Measurements from ENCODE around the gene GDPD5. TPM values are rescaled to one million over a fixed set of nuclear protein-coding genes. Genes with fewer than 3 reads are reported as not detected.

The GDPD5 gene
- total RNA-seq, 1 experiment from 2014 or later: 12.2 TPM

DNA sequence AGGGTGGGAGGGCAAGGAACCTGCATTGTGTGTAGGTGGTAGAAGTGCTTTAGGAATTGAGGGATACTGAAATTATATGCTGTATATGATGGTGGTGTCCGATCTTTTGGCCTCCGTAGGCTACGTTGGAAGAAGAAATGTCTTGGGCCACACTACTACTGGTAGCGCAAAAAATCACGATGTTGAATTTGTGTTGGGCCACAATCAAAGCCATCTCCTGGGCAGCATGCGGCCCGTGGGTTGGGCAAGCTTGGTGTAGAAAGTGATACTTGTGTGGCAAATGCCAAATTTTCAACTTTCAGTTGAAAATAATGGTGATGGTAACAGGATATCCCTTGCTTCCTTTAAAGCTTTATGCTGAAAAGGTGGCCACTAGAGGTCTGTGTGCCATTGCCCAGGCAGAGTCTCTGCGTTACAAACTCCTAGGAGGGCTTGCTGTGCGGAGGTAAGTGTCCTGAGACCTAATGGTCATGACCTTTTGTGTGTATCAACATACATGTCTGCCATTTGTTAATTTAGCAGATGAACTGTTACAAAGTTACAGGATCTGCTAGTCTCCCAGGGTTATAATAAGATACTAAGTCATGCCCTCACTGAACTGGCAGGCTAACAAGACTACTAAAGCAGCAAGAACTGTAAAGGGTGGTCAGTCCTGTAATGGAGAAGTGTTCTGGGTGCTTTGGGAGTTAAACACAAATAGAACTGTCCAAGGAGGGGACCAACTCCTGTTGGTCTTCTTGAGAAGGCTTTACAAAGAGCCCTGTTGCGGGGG lies 123.6 kb downstream of the GDPD5 start (continued):
- TF ChIP-seq, protein P1, sequence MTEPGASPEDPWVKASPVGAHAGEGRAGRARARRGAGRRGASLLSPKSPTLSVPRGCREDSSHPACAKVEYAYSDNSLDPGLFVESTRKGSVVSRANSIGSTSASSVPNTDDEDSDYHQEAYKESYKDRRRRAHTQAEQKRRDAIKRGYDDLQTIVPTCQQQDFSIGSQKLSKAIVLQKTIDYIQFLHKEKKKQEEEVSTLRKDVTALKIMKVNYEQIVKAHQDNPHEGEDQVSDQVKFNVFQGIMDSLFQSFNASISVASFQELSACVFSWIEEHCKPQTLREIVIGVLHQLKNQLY (CRISPR knock-in tag; IDR thresholded peaks at IDR 0.05): no peak

- TF ChIP-seq, protein P2, sequence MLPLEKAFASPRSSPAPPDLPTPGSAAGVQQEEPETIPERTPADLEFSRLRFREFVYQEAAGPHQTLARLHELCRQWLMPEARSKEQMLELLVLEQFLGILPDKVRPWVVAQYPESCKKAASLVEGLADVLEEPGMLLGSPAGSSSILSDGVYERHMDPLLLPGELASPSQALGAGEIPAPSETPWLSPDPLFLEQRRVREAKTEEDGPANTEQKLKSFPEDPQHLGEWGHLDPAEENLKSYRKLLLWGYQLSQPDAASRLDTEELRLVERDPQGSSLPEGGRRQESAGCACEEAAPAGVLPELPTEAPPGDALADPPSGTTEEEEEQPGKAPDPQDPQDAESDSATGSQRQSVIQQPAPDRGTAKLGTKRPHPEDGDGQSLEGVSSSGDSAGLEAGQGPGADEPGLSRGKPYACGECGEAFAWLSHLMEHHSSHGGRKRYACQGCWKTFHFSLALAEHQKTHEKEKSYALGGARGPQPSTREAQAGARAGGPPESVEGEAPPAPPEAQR (CRISPR knock-in tag; IDR thresholded peaks at IDR 0.05): no peak
- TF ChIP-seq E2F1 (CRISPR knock-in tag; IDR thresholded peaks at IDR 0.05) (no peak), ZMAT4 (CRISPR knock-in tag; IDR thresholded peaks at IDR 0.05) (no peak), ZNF317 (CRISPR knock-in tag; IDR thresholded peaks at IDR 0.05; ENCODE audit: borderline replicate concordance, low read depth) (no peak), JAZF1 (CRISPR knock-in tag; IDR thresholded peaks at IDR 0.05) (no peak), NR1H2 (CRISPR knock-in tag; IDR thresholded peaks at IDR 0.05) (no peak), ZNF423 (CRISPR knock-in tag; IDR thresholded peaks at IDR 0.05) (no peak), NFATC4 (CRISPR knock-in tag; IDR thresholded peaks at IDR 0.05) (0 out of 2 replicates have a peak, but pooled peaks have one; percentile 20), PREB (CRISPR knock-in tag; IDR thresholded peaks at IDR 0.05; ENCODE audit: borderline replicate concordance) (no peak), JUN (CRISPR knock-in tag; IDR thresholded peaks at IDR 0.05) (no peak), ZNF671 (CRISPR knock-in tag; IDR thresholded peaks at IDR 0.05) (peak; percentile 41; the same call in 1 of the 2 replicates), SP1 (CRISPR knock-in tag; conservative IDR thresholded peaks at IDR 0.05) (no peak)
- H3K9me3 Mint-ChIP-seq: no peaks in the 10 kb centered on the region
- ChIA-PET CTCF (interaction anchor here (0.7 to 2.2 kb wide), 6 partner anchors 9 to 120 kb away, joined by 3 to 10 read pairs (median 4); no protein-coding TSS in a partner anchor), POLR2A (interaction anchor here (0.8 to 0.9 kb wide), 3 partner anchors 14 to 125 kb away, joined by 3 to 4 read pairs (median 3); partner anchors contain the start of gene GDPD5)
- peaks cover 2% of the 10 kb centered on the region; the same call in 1 of the 2 replicates for H3K27me3 Mint-ChIP-seq (ENCODE audit: low read depth)
- H3K4me1 Mint-ChIP-seq: peaks cover 40% of the 10 kb centered on the region
- peak overlapping the region; percentile 100 for H3K4me3 Mint-ChIP-seq
- H3K36me3 Mint-ChIP-seq: peaks cover 61% of the 10 kb centered on the region
- H3K27ac Mint-ChIP-seq: peak overlapping the region; percentile 99
- no peak for ATAC-seq
- DNase-seq (ENCODE audit: low spot score): no peak
These were observed 125.4 kb downstream of the GDPD5 start for GRCh38 chr11:75400146-75400865.

DNA sequence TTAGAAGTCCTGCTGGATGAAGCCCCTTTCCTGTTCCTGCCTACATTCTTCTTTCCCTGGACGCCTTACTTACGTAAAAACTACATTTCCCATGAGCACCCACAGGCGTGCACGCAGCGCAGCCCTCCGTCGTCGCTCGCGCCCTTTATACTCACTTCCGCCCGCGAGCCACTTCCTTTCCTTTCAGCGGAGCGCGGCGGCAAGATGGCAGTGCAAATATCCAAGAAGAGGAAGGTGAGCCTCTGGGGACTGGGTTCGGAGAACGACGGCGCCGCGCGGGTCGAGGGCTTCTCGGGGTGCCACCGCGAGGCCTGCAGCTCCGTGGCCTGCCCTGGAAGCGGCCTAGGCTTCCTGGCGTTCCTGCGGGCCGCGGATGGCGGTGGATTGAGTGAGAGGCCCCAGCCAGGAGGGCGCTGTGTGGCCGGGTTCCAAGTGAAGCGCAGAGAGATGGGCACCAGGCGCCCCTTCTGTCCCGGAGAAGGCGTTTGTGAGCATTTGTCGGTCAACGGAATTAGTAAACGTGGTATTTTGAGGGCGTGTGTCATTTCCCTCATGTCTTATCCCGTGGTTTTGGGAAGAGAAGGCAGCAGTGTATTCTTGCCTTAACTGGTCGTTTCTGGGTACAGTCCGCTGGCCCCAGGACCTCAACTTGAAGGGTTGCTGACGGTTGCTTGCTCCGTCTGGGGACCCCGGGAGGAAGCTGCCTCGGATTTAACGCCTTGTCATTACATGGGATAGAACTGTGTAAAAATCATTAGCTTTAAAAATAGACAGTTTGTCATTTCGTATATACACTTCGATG lies 126.2 kb downstream of the GDPD5 start, which contains the start of gene RPS3:
Gene RPS3 (plus strand): TSS at position 175 of the 802 bp plus-strand sequence. CDS start 30 bp downstream, at position 205.
- DNase-seq (ENCODE audit: low spot score) (peak; percentile 88), ATAC-seq (peak; percentile 84)
- H3K4me1 Mint-ChIP-seq: peaks cover 39% of the 10 kb centered on the region
- peaks cover 4% of the 10 kb centered on the region; the same call in 1 of the 2 replicates for H3K27me3 Mint-ChIP-seq (ENCODE audit: low read depth)
- H3K9me3 Mint-ChIP-seq: no peaks in the 10 kb centered on the region
- peak within 1 kb of the TSS; percentile 99 for H3K27ac Mint-ChIP-seq
- peaks cover 53% of the 10 kb centered on the region for H3K36me3 Mint-ChIP-seq
- ChIA-PET CTCF (interaction anchor here (1.6 to 2.2 kb wide), 2 partner anchors 10 to 119 kb away, joined by 4 to 6 read pairs; no protein-coding TSS in a partner anchor), POLR2A (no interaction called here)
- H3K4me3 Mint-ChIP-seq: peak within 1 kb of the TSS; percentile 100
- TF ChIP-seq TCF7 (CRISPR knock-in tag; IDR thresholded peaks at IDR 0.05; ENCODE audit: low read depth): 0 out of 2 replicates have a peak, but pooled peaks have one; percentile 29
- TF ChIP-seq, protein P3, sequence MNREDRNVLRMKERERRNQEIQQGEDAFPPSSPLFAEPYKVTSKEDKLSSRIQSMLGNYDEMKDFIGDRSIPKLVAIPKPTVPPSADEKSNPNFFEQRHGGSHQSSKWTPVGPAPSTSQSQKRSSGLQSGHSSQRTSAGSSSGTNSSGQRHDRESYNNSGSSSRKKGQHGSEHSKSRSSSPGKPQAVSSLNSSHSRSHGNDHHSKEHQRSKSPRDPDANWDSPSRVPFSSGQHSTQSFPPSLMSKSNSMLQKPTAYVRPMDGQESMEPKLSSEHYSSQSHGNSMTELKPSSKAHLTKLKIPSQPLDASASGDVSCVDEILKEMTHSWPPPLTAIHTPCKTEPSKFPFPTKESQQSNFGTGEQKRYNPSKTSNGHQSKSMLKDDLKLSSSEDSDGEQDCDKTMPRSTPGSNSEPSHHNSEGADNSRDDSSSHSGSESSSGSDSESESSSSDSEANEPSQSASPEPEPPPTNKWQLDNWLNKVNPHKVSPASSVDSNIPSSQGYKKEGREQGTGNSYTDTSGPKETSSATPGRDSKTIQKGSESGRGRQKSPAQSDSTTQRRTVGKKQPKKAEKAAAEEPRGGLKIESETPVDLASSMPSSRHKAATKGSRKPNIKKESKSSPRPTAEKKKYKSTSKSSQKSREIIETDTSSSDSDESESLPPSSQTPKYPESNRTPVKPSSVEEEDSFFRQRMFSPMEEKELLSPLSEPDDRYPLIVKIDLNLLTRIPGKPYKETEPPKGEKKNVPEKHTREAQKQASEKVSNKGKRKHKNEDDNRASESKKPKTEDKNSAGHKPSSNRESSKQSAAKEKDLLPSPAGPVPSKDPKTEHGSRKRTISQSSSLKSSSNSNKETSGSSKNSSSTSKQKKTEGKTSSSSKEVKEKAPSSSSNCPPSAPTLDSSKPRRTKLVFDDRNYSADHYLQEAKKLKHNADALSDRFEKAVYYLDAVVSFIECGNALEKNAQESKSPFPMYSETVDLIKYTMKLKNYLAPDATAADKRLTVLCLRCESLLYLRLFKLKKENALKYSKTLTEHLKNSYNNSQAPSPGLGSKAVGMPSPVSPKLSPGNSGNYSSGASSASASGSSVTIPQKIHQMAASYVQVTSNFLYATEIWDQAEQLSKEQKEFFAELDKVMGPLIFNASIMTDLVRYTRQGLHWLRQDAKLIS (CRISPR knock-in tag; IDR thresholded peaks at IDR 0.05; ENCODE audit: borderline replicate concordance): no peak
- TF ChIP-seq, protein P4, sequence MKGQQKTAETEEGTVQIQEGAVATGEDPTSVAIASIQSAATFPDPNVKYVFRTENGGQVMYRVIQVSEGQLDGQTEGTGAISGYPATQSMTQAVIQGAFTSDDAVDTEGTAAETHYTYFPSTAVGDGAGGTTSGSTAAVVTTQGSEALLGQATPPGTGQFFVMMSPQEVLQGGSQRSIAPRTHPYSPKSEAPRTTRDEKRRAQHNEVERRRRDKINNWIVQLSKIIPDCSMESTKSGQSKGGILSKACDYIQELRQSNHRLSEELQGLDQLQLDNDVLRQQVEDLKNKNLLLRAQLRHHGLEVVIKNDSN (CRISPR knock-in tag; IDR thresholded peaks at IDR 0.05): peak; percentile 31
